Neural progenitor cell (in vitro differentiated cells): ENCODE results near the gene DPRX. TPM values are rescaled to one million over a fixed set of nuclear protein-coding genes. Genes with fewer than 3 reads are reported as not detected.
A peak's percentile ranks its signal among the peaks of the same experiment; 100 is the strongest.

Experiments
- DNase-seq: peaks from one replicate; pipeline ENCODE4 v3.0.0-alpha.2; 2016; ENCODE audit warnings: low spot score
- H2AFZ ChIP-seq: fragments of 200-600 bp; sonication (generic); replicated peaks from 2 replicates; pipeline ENCODE4 v1.6.1; 2016; ENCODE audit warnings: antibody characterized with exemption
- H3F3A ChIP-seq: fragments of 200-600 bp; sonication (generic); 2 replicates; pipeline ENCODE4 v1.6.1; 2016; ENCODE audit warnings: antibody characterized with exemption, low read depth
- H3K27ac ChIP-seq: fragments of 200-600 bp; sonication (generic); 2 replicates; pipeline ENCODE4 v1.5.1; 2016; ENCODE audit warnings: mild to moderate bottlenecking
- H3K27me3 ChIP-seq: fragments of 200-600 bp; sonication (generic); 2 replicates; pipeline ENCODE4 v1.6.1; 2016; ENCODE audit warnings: mild to moderate bottlenecking, moderate library complexity
- H3K36me3 ChIP-seq: fragments of 200-600 bp; sonication (generic); 2 replicates; pipeline ENCODE4 v1.5.1; 2016
- H3K4me1 ChIP-seq: fragments of 200-600 bp; sonication (generic); 2 replicates; pipeline ENCODE4 v1.6.1; 2016; ENCODE audit warnings: mixed run types
- H3K4me2 ChIP-seq: fragments of 200-600 bp; sonication (generic); 2 replicates; pipeline ENCODE4 v1.6.1; 2016
- H3K4me3 ChIP-seq: fragments of 200-600 bp; sonication (generic); 2 replicates; pipeline ENCODE4 v1.5.1; 2016
- H3K79me2 ChIP-seq: fragments of 200-600 bp; sonication (generic); 2 replicates; pipeline ENCODE4 v1.6.1; 2016; ENCODE audit warnings: low read depth
- H3K9ac ChIP-seq: fragments of 200-600 bp; sonication (generic); 2 replicates; pipeline ENCODE4 v1.6.1; 2016
- H3K9me3 ChIP-seq: fragments of 200-600 bp; sonication (generic); 2 replicates; pipeline ENCODE4 v1.5.1; 2016; ENCODE audit warnings: low read depth
- H4K20me1 ChIP-seq: fragments of 200-600 bp; sonication (generic); 2 replicates; pipeline ENCODE4 v1.6.1; 2016; ENCODE audit warnings: low read depth
- H3K27ac Mint-ChIP-seq: 3 replicates; pipeline ENCODE4 v1.8.0; 2021; ENCODE audit warnings: mixed read lengths
- H3K27me3 Mint-ChIP-seq: 2 replicates; pipeline ENCODE4 v1.8.0; 2022; ENCODE audit warnings: low read depth, mild to moderate bottlenecking, inconsistent platforms, moderate library complexity, mixed read lengths; ENCODE audit not compliant: insufficient read depth
- H3K36me3 Mint-ChIP-seq: 3 replicates; pipeline ENCODE4 v1.8.0; 2021; ENCODE audit warnings: mixed read lengths
- H3K4me1 Mint-ChIP-seq: 3 replicates; pipeline ENCODE4 v1.8.0; 2021; ENCODE audit warnings: mixed read lengths
- H3K4me3 Mint-ChIP-seq: 3 replicates; pipeline ENCODE4 v1.8.0; 2021; ENCODE audit warnings: mild to moderate bottlenecking, moderate library complexity, mixed read lengths
- H3K9me3 Mint-ChIP-seq: 3 replicates; pipeline ENCODE4 v1.8.0; 2020; ENCODE audit warnings: mixed read lengths
- EZH2 ChIP-seq: fragments of 200-600 bp; sonication (generic); IDR thresholded peaks from 2 replicates; pipeline ENCODE4 v1.6.1; 2017; ENCODE audit warnings: antibody characterized with exemption, mild to moderate bottlenecking, moderate library complexity
- EZH2phosphoT487 ChIP-seq: fragments of 200-600 bp; sonication (generic); IDR thresholded peaks from 2 replicates; pipeline ENCODE4 v1.6.1; 2017; ENCODE audit warnings: antibody characterized with exemption
- total RNA-seq: library from RNA; depleted of rRNA; stranded (reverse); fragments of >200 nt; gene quantifications from 2 replicates; pipeline ENCODE4 v1.2.3, GENCODE V29; 2015; ENCODE audit warnings: low replicate concordance
- TF ChIP-seq, protein P1 (sequence below): fragments of 200-600 bp; sonication (generic); IDR thresholded peaks from 2 replicates; pipeline ENCODE4 v1.5.1; 2017; ENCODE audit warnings: antibody characterized with exemption, mild to moderate bottlenecking

The DPRX gene
- total RNA-seq, 1 donor from 2014 or later: not detected

DNA sequence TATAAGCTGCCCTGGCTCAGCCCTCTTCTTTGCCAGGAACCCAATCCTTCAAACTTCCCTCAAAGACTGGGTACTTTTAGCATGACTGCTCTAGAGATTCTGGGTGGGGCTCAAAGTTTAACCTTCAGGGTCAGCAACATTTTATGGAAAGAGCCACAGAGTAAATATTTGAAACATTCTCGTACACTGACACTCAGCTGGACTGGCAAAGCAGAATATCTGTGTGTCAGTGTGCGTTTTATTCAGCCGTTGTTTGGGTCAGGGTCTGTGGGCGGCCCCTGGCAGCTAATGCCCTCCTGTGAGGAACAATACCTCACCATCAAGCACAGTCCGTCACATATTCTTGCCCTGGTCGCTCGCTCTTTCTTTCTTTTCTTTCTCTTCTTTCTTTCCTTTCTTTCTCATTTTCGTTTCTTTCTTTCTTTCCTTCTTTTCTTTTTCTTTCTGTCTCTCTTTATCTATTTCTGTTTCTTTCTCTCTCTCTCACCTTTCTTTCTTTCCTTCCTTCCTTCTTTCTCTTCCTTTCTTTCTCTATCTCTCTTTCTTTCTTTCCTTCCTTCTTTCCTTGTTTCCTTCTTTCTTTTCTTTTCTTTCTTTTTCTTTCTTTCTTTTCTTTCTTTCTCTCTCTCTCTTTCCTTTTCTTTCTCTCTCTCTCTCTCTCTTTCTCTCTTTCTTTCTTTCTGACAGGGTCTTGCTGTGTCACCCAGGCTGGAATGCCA lies 10.7 kb downstream of the DPRX start:
- Histone ChIP-seq H3K4me2 (no peak overlapping the region), H2AFZ (no peak overlapping the region), H3K27ac (no peak overlapping the region), H3K79me2 (no peaks in the 10 kb centered on the region), H4K20me1 (no peaks in the 10 kb centered on the region), H3K27me3 (no peaks in the 10 kb centered on the region), H3K4me1 (peaks cover 5% of the 10 kb centered on the region), H3K9ac (no peak overlapping the region), H3F3A (no peaks in the 10 kb centered on the region), H3K36me3 (no peaks in the 10 kb centered on the region), H3K9me3 (no peaks in the 10 kb centered on the region), H3K4me3 (no peak overlapping the region)
- TF ChIP-seq, protein P1, sequence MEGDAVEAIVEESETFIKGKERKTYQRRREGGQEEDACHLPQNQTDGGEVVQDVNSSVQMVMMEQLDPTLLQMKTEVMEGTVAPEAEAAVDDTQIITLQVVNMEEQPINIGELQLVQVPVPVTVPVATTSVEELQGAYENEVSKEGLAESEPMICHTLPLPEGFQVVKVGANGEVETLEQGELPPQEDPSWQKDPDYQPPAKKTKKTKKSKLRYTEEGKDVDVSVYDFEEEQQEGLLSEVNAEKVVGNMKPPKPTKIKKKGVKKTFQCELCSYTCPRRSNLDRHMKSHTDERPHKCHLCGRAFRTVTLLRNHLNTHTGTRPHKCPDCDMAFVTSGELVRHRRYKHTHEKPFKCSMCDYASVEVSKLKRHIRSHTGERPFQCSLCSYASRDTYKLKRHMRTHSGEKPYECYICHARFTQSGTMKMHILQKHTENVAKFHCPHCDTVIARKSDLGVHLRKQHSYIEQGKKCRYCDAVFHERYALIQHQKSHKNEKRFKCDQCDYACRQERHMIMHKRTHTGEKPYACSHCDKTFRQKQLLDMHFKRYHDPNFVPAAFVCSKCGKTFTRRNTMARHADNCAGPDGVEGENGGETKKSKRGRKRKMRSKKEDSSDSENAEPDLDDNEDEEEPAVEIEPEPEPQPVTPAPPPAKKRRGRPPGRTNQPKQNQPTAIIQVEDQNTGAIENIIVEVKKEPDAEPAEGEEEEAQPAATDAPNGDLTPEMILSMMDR: no peak
- TF ChIP-seq EZH2phosphoT487 (no peak), EZH2 (no peak)
- Mint-ChIP-seq H3K9me3 (peaks cover 15% of the 10 kb centered on the region), H3K4me3 (no peak overlapping the region), H3K4me1 (peaks cover 4% of the 10 kb centered on the region), H3K36me3 (no peaks in the 10 kb centered on the region), H3K27me3 (peaks cover 4% of the 10 kb centered on the region), H3K27ac (peak overlapping the region; percentile 50)
- no peak for DNase-seq

DNA sequence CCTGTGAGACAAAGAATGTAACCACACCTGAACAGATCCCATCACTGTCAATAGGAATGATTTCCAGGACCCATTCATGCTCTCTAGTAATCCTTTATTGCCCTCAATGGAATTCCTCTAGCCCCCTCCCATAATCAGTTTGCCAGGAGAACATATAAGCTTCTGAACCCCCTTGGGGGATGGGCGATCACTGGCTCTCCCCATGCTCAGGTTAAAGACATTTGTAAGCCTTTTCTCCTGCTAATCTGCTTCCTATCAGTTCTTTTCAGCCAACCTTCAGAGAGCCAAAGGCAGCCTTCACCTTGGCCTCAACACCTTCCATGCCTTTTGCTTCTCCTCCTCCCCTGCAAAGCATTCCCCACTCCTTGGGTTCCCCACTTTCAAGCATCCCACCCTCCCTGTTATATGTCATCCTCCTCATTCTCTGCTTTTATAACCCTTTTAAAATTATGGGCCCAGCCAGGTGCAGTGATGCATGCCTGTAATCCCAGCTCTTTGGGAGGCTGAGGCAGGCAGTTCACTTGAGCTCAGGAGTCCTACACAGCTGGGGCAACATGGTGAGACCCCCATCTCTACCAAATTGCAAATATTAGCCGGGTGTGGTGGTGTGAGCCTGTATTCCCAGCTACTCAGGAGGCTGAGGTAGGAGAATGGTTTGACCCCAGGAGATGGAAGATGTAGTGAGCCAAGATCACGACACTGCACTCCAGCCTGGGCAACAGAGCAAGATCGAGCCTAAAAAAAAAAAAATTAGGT lies 12.4 kb downstream of the DPRX start:
- no peak overlapping the region for H3K27ac ChIP-seq
- H3F3A ChIP-seq: no peaks in the 10 kb centered on the region
- no peak overlapping the region for H3K9ac ChIP-seq
- peak; percentile 9 for DNase-seq
- TF ChIP-seq EZH2 (no peak), EZH2phosphoT487 (no peak)
- TF ChIP-seq, protein P1: no peak
- Mint-ChIP-seq H3K4me1 (peaks cover 4% of the 10 kb centered on the region), H3K27ac (no peak overlapping the region), H3K4me3 (no peak overlapping the region), H3K27me3 (peaks cover 4% of the 10 kb centered on the region), H3K9me3 (peaks cover 20% of the 10 kb centered on the region), H3K36me3 (no peaks in the 10 kb centered on the region)
- no peaks in the 10 kb centered on the region for H3K27me3 ChIP-seq
- H3K79me2 ChIP-seq: no peaks in the 10 kb centered on the region
- H3K4me2 ChIP-seq: no peak overlapping the region
- no peaks in the 10 kb centered on the region for H3K9me3 ChIP-seq
- H4K20me1 ChIP-seq: no peaks in the 10 kb centered on the region
- H2AFZ ChIP-seq: no peak overlapping the region
- no peaks in the 10 kb centered on the region for H3K36me3 ChIP-seq
- H3K4me1 ChIP-seq: peaks cover 5% of the 10 kb centered on the region
- no peak overlapping the region for H3K4me3 ChIP-seq

DNA sequence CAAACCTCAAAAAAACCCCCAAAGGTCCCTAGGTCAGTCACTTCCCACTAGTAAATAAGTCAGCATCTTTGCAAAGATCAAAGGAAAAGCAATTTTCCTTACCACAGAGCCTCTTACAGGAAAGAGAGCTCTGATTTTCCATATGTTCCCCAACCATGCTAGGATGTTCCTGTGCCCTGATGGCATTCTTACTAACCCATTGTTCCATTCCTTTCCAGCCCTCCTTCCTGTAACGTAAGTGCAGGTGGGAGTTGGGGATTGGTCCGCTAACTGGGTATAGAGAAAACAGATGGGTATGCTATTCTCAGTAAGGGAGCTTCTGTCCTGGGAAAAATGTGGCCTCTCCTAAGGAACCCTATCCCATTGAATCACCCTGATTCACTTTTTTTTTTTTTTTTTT lies 14.3 kb downstream of the DPRX start:
- no peak for DNase-seq
- Histone ChIP-seq H3K79me2 (no peaks in the 10 kb centered on the region), H3K4me2 (no peak overlapping the region), H3K9ac (no peak overlapping the region), H2AFZ (no peak overlapping the region), H4K20me1 (no peaks in the 10 kb centered on the region), H3K9me3 (no peaks in the 10 kb centered on the region), H3K36me3 (no peaks in the 10 kb centered on the region), H3K4me3 (no peak overlapping the region), H3K4me1 (peaks cover 5% of the 10 kb centered on the region), H3F3A (no peaks in the 10 kb centered on the region), H3K27ac (no peak overlapping the region), H3K27me3 (no peaks in the 10 kb centered on the region)
- Mint-ChIP-seq H3K27ac (no peak overlapping the region), H3K4me3 (no peak overlapping the region), H3K27me3 (peaks cover 5% of the 10 kb centered on the region), H3K9me3 (peaks cover 35% of the 10 kb centered on the region), H3K36me3 (no peaks in the 10 kb centered on the region), H3K4me1 (peaks cover 4% of the 10 kb centered on the region)
- TF ChIP-seq EZH2phosphoT487 (no peak), EZH2 (no peak)
- TF ChIP-seq, protein P1: no peak
